ENCODE data around the gene UPF3A.

- TF ChIP-seq, protein P1, sequence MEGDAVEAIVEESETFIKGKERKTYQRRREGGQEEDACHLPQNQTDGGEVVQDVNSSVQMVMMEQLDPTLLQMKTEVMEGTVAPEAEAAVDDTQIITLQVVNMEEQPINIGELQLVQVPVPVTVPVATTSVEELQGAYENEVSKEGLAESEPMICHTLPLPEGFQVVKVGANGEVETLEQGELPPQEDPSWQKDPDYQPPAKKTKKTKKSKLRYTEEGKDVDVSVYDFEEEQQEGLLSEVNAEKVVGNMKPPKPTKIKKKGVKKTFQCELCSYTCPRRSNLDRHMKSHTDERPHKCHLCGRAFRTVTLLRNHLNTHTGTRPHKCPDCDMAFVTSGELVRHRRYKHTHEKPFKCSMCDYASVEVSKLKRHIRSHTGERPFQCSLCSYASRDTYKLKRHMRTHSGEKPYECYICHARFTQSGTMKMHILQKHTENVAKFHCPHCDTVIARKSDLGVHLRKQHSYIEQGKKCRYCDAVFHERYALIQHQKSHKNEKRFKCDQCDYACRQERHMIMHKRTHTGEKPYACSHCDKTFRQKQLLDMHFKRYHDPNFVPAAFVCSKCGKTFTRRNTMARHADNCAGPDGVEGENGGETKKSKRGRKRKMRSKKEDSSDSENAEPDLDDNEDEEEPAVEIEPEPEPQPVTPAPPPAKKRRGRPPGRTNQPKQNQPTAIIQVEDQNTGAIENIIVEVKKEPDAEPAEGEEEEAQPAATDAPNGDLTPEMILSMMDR (conservative IDR thresholded peaks at IDR 0.05; ENCODE audit: low read depth, low read length) = no peak
- TF ChIP-seq MAZ (IDR thresholded peaks at IDR 0.05; ENCODE audit: borderline replicate concordance, low read depth, low read length) (no peak), ELK1 (IDR thresholded peaks at IDR 0.05; ENCODE audit: borderline replicate concordance, low read depth, low read length) (no peak), USF2 (IDR thresholded peaks at IDR 0.05; ENCODE audit: low read depth, low read length) (no peak), POLR2A (IDR thresholded peaks at IDR 0.05; ENCODE audit: low read depth, low read length) (no peak), MAFK (IDR thresholded peaks at IDR 0.05; ENCODE audit: low read depth, low read length) (no peak), RFX5 (IDR thresholded peaks at IDR 0.05; ENCODE audit: low read depth, low read length) (no peak), CEBPB (IDR thresholded peaks at IDR 0.05; ENCODE audit: low read depth, low read length) (no peak), FOS (IDR thresholded peaks at IDR 0.05; ENCODE audit: low read depth, low read length) (no peak), MXI1 (IDR thresholded peaks at IDR 0.05; ENCODE audit: borderline replicate concordance, low read depth, low read length) (no peak), NFE2L2 (IDR thresholded peaks at IDR 0.05; ENCODE audit: low read depth, low read length) (no peak), CHD1 (IDR thresholded peaks at IDR 0.05; ENCODE audit: low read depth, low read length) (no peak), RCOR1 (IDR thresholded peaks at IDR 0.05; ENCODE audit: insufficient replicate concordance, low read length) (no peak)
These were observed 12.8 kb upstream of the UPF3A start for GRCh38 chr13:114268344-114269280.
